Astrocyte of the cerebellum (primary cell): ENCODE results near the gene NFATC2IP.
"Not testable (repeated sequence)": the region's sequence is repeated elsewhere in the genome, so short reads cannot be mapped to it uniquely, and the experiment has no call there.

Experiments
- DNase-seq: peaks from one replicate; pipeline ENCODE4 v3.0.0-alpha.2; 2011; ENCODE audit warnings: low read depth
- H3K4me3 ChIP-seq: 2 replicates; pipeline ENCODE4 v1.5.1; 2011; ENCODE audit warnings: mild to moderate bottlenecking, low read depth, low read length, moderate library complexity
- CTCF ChIP-seq: IDR thresholded peaks from 2 replicates; pipeline ENCODE4 v1.5.1; 2012; ENCODE audit warnings: low read length, low read depth, moderate library complexity, mild to moderate bottlenecking; ENCODE audit errors: missing control alignments
- in situ Hi-C: cut with HindIII; loops from 2 replicates; pipeline ENCODE4 v1.10.0; 2017; ENCODE audit warnings: low sequenced_read_pairs

NFATC2IP gene

DNA sequence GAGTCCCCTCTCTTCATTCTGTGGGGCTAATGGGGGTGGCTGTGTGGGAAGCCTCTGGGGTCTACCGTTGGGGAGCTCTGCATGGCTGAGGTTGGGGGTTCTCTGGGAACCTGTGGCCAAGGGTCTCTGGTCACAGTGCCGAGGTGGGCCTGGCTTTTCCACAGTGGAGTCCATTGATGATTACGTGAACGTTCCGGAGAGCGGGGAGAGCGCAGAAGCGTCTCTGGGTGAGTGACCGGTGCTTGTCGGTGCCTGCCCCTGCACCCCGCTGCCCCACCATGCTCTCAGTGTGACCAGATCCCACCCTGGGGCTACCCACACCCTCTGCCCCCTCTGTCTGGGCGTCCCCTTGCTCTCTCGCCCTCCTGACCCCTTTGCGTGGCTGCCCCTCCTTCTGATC lies 38.6 kb downstream of the NFATC2IP start:
- H3K4me3 ChIP-seq, result no peak overlapping the region
- no peak for DNase-seq
- no peak for TF ChIP-seq CTCF
- in situ Hi-C loops, result no loop called here

- TF ChIP-seq CTCF, result no peak
- no peak overlapping the region for H3K4me3 ChIP-seq
- in situ Hi-C loops, result no loop called here
- no peak for DNase-seq
Observed at GRCh38 chr16:28990375-28991040, 39.8 kb downstream of the NFATC2IP start.

- in situ Hi-C loops, result no loop called here
- no peak for TF ChIP-seq CTCF
- H3K4me3 ChIP-seq, result no peak overlapping the region
- DNase-seq, result no peak
Observed at GRCh38 chr16:28991687-28992086, 41.0 kb downstream of the NFATC2IP start.

GRCh38 chr16:28992496-28992895 lies 41.8 kb downstream of the NFATC2IP start:
- no peak for DNase-seq
- in situ Hi-C loops, result no loop called here
- no peak overlapping the region for H3K4me3 ChIP-seq
- no peak for TF ChIP-seq CTCF

GRCh38 chr16:28998837-28999236 lies 48.1 kb downstream of the NFATC2IP start:
- no peak for DNase-seq
- no peak overlapping the region for H3K4me3 ChIP-seq
- in situ Hi-C loops, result no loop called here
- no peak for TF ChIP-seq CTCF

- no peak for DNase-seq
- H3K4me3 ChIP-seq, result no peak overlapping the region
- in situ Hi-C loops, result no loop called here
- no peak for TF ChIP-seq CTCF
Observed at GRCh38 chr16:28999577-28999976, 48.8 kb downstream of the NFATC2IP start.

DNA sequence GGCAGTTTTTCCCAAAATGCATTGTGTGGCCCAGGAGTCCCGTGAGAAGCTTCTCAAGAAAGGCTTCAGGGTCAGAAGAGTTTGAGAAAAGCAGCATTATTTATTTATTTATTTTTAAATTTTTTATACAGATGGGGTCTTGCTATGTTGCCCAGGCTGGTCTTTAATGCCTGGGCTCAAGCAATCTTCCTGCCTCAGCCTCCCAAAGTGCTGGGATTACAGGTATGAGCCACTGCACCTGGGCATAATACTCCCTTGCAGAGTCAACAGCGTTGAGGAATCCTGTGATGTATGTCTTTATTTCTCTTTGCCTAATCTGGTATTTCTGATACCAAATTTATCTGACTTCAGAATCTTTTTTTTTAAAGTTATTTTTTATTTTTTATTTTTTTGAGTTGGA lies 49.3 kb downstream of the NFATC2IP start:
- H3K4me3 ChIP-seq, result no peak overlapping the region
- DNase-seq, result no peak
- TF ChIP-seq CTCF, result no peak
- in situ Hi-C loops, result no loop called here

DNA sequence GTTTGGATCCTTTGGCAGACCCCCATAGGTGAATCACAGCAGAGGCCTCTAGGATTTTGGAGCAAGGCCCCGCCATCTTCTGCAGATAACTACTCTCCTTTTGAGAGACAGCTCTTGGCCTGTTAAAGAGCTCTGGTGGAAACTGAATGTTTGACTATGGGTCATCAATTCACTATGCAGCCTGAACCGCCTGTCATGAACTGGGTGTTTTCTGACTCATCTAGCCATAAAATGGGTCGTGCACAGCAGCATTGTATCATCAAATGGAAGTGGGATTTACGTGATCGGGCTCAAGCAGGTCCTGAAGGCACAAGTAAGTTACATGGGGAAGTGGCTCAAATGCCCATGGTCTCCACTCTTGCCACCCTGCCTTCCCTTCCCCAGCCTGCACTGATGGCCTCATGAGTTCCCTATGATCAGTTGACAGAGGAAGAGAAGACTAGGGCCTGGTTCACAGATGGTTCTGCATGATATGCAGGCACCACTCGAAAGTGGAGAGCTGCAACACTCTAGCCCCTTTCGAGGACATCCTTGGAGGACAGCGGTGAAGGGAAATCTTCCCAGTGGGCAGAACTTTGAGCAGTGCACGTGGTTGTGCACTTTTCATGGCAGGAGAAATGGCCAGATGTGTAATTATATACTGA lies 53.9 kb downstream of the NFATC2IP start:
- H3K4me3 ChIP-seq, in situ Hi-C loops: not testable (repeated sequence)

More for the DNA sequence above, 53.9 kb downstream of the NFATC2IP start:
- DNase-seq, result not testable (repeated sequence)
